HepG2 (cell line): ENCODE results near the gene SPSB1. TPM values are rescaled to one million over a fixed set of nuclear protein-coding genes. Genes with fewer than 3 reads are reported as not detected.

Source experiments
- CBX1 ChIP-seq: IDR thresholded peaks from one replicate; pipeline ENCODE4 v1.6.1; 2016; ENCODE audit warnings: antibody characterized with exemption, low read depth
- FOXP4 ChIP-seq: sonication (generic); formaldehyde crosslinking; IDR thresholded peaks from 2 replicates; pipeline ENCODE4 v1.4.0; 2020; ENCODE audit warnings: missing genetic modification reagents
- MEIS2 ChIP-seq: sonication (generic); formaldehyde crosslinking; IDR thresholded peaks from 2 replicates; pipeline ENCODE4 v1.9.0; 2021; ENCODE audit warnings: mild to moderate bottlenecking, missing genetic modification reagents
- NCOR1 ChIP-seq: fragments of 200-600 bp; sonication (generic); IDR thresholded peaks from 2 replicates; pipeline ENCODE4 v1.7.0; 2017; ENCODE audit warnings: antibody characterized with exemption, low read length, borderline replicate concordance
- PREB ChIP-seq: sonication (generic); formaldehyde crosslinking; IDR thresholded peaks from 2 replicates; pipeline ENCODE4 v1.4.0; 2020; ENCODE audit warnings: missing genetic modification reagents
- ZC3H4 ChIP-seq: sonication (generic); formaldehyde crosslinking; IDR thresholded peaks from 2 replicates; pipeline ENCODE4 v1.4.0; 2020; ENCODE audit warnings: missing genetic modification reagents, borderline replicate concordance
- ZFP91 ChIP-seq: sonication (generic); formaldehyde crosslinking; IDR thresholded peaks from 2 replicates; pipeline ENCODE4 v1.9.0; 2022; ENCODE audit warnings: missing genetic modification reagents, mild to moderate bottlenecking, borderline replicate concordance
- ZMAT3 ChIP-seq: sonication (generic); formaldehyde crosslinking; conservative IDR thresholded peaks from 2 replicates; pipeline ENCODE4 v1.7.0; 2021; ENCODE audit warnings: missing genetic modification reagents
- ZNF232 ChIP-seq: sonication (generic); formaldehyde crosslinking; IDR thresholded peaks from 2 replicates; pipeline ENCODE4 v1.4.0; 2020; ENCODE audit warnings: missing genetic modification reagents, borderline replicate concordance
- ZNF24 ChIP-seq: fragments of 450-650 bp; IDR thresholded peaks from 2 replicates; pipeline ENCODE4 v1.6.1; 2017; ENCODE audit warnings: antibody characterized with exemption, mild to moderate bottlenecking
- ZNF337 ChIP-seq: sonication (generic); formaldehyde crosslinking; IDR thresholded peaks from 2 replicates; pipeline ENCODE4 v1.5.1; 2020; ENCODE audit warnings: missing genetic modification reagents, low read depth, mild to moderate bottlenecking, borderline replicate concordance
- ZNF382 ChIP-seq: sonication (generic); formaldehyde crosslinking; IDR thresholded peaks from 2 replicates; pipeline ENCODE4 v1.5.0; 2020; ENCODE audit warnings: missing genetic modification reagents, mild to moderate bottlenecking, borderline replicate concordance
- ZNF510 ChIP-seq: sonication (generic); formaldehyde crosslinking; IDR thresholded peaks from 2 replicates; pipeline ENCODE4 v1.4.0; 2020; ENCODE audit warnings: low read depth, mild to moderate bottlenecking, missing genetic modification reagents
- ZNF547 ChIP-seq: sonication (generic); formaldehyde crosslinking; IDR thresholded peaks from 2 replicates; pipeline ENCODE4 v1.5.1; 2020; ENCODE audit warnings: mild to moderate bottlenecking, missing genetic modification reagents
- ZNF562 ChIP-seq: sonication (generic); formaldehyde crosslinking; IDR thresholded peaks from 2 replicates; pipeline ENCODE4 v1.8.0; 2022; ENCODE audit warnings: missing genetic modification reagents, borderline replicate concordance
- ZNF569 ChIP-seq: sonication (generic); formaldehyde crosslinking; IDR thresholded peaks from 2 replicates; pipeline ENCODE4 v1.5.0; 2020; ENCODE audit warnings: mild to moderate bottlenecking, missing genetic modification reagents, moderate library complexity, borderline replicate concordance
- ZNF577 ChIP-seq: sonication (generic); formaldehyde crosslinking; IDR thresholded peaks from 2 replicates; pipeline ENCODE4 v1.4.0; 2020; ENCODE audit warnings: mild to moderate bottlenecking, low read depth, missing genetic modification reagents, borderline replicate concordance
- ZNF609 ChIP-seq: sonication (generic); formaldehyde crosslinking; IDR thresholded peaks from 2 replicates; pipeline ENCODE4 v1.4.0; 2020; ENCODE audit warnings: mild to moderate bottlenecking, missing genetic modification reagents, borderline replicate concordance
- ZNF766 ChIP-seq: sonication (generic); formaldehyde crosslinking; IDR thresholded peaks from 2 replicates; pipeline ENCODE4 v1.5.0; 2020; ENCODE audit warnings: missing genetic modification reagents, borderline replicate concordance
- polyA plus RNA-seq, 8 experiments: library from polyadenylated mRNA; depleted of rRNA in 3 of 8; stranded (reverse) in 7 of 8; unstranded in 1 of 8; fragments of >200 nt; fragmentation: Illumina TruSeq in 4 of 8; extraction: Trizol in 4 of 8; gene quantifications; 2 replicates each; pipeline versions ENCODE4 v1.2.1 to v1.2.3, GENCODE V29; 2011 to 2016; ENCODE audit warnings: low read depth in 4 of 8, missing spikeins in 1 of 8, mixed read lengths in 1 of 8; ENCODE audit not compliant: insufficient read depth in 1 of 8
- total RNA-seq, 5 experiments: library from RNA; depleted of rRNA; stranded (reverse); fragments of >200 nt; fragmentation: Illumina TruSeq; extraction: Trizol; gene quantifications; 2 replicates each; pipeline ENCODE4 v1.2.3, GENCODE V29; 2016; ENCODE audit warnings: low read depth in 1 of 5

SPSB1 gene
- total and polyA plus RNA-seq, 2 of the 13 experiments (the other 11 are each of a cell fraction or from before 2014, with no cell fraction given), result 5.0 to 8.0 TPM

- TF ChIP-seq FOXP4 (CRISPR knock-in tag), result no peak
- no peak for TF ChIP-seq ZNF569 (CRISPR knock-in tag)
- no peak for TF ChIP-seq ZNF562 (CRISPR knock-in tag)
- TF ChIP-seq NCOR1, result no peak
- 0 out of 2 replicates have a peak, but pooled peaks have one; percentile 42 for TF ChIP-seq ZNF547 (CRISPR knock-in tag)
- no peak for TF ChIP-seq ZNF382 (CRISPR knock-in tag)
- TF ChIP-seq ZC3H4 (CRISPR knock-in tag), result no peak
- no peak for TF ChIP-seq ZNF24
- TF ChIP-seq ZNF577 (CRISPR knock-in tag), result no peak
- TF ChIP-seq ZNF337, result 0 out of 2 replicates have a peak, but pooled peaks have one; percentile 20
- peak; percentile 12; the same call in 1 of the 2 replicates for TF ChIP-seq ZMAT3
- no peak for TF ChIP-seq ZNF766 (CRISPR knock-in tag)
- no peak for TF ChIP-seq ZNF232 (CRISPR knock-in tag)
- TF ChIP-seq ZFP91, result peak; percentile 67
- no peak for TF ChIP-seq ZNF609 (CRISPR knock-in tag)
- TF ChIP-seq CBX1, result no peak
- 0 out of 2 replicates have a peak, but pooled peaks have one; percentile 56 for TF ChIP-seq ZNF510 (CRISPR knock-in tag)
- TF ChIP-seq PREB, result no peak
- no peak; the same call in 1 of the 2 replicates for TF ChIP-seq MEIS2 (CRISPR knock-in tag)
Observed at GRCh38 chr1:9399510-9400424, 107.1 kb downstream of the SPSB1 start (continued).
